HG03457 (cell line): ENCODE measurements around the gene IQCM.

ENCODE experiments used
- ATAC-seq: cut with Tn5 transposase; IDR thresholded peaks from one replicate; pipeline ENCODE4 v1.9.1; 2021; ENCODE audit warnings: moderate number of reproducible peaks; ENCODE audit not compliant: unreplicated experiment

The IQCM gene

GRCh38 chr4:149322203-149322602 lies 493.4 kb downstream of the IQCM start:
- ATAC-seq, result no peak

- no peak for ATAC-seq
Observed at GRCh38 chr4:149321438-149321837, 494.2 kb downstream of the IQCM start.

DNA sequence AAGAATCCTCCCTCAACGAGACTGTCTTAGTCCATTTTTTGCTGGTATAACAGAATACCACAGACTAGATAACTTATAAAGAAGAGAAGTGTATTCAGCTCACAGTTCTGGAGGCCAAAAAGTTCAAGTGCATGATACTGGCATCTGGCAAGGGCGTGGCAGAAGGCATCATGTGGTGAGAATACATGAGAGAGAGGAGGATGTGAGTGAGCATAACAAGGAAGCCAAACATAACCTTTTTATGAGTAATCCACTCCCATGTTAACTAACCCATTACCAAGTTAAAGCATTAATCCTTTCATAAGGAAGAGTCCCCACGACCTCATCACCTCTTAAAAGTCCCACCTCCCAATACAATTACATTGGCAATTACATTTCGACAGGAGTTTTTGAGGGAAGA lies 504.6 kb downstream of the IQCM start:
- no peak for ATAC-seq

GRCh38 chr4:149306537-149306936 lies 509.1 kb downstream of the IQCM start:
- ATAC-seq, result no peak
